ENCODE results near the gene LARP4. TPM values are rescaled to one million over a fixed set of nuclear protein-coding genes. Genes with fewer than 3 reads are reported as not detected.
A peak's percentile ranks its signal among the peaks of the same experiment; 100 is the strongest.
"Not testable (repeated sequence)": the region's sequence is repeated elsewhere in the genome, so short reads cannot be mapped to it uniquely, and the experiment has no call there.

LARP4 gene
- 147 TPM for total RNA-seq

DNA sequence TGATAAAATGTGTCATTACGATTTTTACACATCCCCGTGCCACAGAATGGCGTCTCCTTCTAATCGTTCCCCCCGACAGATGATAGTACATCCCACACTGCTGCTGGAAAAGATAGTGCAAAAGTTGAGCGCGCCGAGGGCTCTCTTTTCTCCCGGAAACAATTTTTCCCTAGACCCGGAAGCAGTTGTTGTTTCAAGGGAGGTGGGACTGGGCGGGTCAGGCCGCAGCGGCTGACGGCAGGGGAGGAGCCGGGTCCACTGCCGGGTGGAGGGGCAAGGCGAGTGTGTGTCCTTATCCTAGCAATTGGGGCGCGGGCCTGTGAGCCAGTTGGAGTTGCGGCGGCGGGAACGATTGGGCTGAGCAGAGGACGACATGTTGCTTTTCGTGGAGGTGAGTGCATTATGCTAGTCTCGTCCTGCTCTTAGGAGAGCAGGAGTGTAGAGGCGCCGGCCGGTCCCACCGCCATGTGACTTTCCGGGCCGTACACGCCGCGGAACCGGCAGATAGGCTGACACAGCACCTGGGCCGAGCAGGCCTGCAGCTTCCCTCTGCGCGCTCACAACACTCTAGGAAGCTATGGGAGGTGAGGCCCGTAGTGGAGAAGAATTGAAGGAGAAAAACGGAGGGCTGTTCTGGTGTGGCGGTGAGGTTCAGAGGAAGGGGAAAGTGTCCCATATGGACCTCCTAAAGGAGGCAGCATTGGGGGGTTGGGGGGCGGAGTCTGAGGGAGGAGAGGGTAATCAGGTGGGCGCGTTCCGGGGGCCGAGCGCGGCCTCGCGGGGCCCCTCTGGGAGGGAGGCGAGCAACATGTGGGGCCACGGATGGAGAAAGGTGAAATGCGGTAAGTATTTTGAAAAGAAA is at the start of gene LARP4:
Gene LARP4 (plus strand): TSS at position 248 of the 862 bp plus-strand sequence. CDS start 126 bp downstream, at position 374.
- peak; percentile 88 for DNase-seq

DNA sequence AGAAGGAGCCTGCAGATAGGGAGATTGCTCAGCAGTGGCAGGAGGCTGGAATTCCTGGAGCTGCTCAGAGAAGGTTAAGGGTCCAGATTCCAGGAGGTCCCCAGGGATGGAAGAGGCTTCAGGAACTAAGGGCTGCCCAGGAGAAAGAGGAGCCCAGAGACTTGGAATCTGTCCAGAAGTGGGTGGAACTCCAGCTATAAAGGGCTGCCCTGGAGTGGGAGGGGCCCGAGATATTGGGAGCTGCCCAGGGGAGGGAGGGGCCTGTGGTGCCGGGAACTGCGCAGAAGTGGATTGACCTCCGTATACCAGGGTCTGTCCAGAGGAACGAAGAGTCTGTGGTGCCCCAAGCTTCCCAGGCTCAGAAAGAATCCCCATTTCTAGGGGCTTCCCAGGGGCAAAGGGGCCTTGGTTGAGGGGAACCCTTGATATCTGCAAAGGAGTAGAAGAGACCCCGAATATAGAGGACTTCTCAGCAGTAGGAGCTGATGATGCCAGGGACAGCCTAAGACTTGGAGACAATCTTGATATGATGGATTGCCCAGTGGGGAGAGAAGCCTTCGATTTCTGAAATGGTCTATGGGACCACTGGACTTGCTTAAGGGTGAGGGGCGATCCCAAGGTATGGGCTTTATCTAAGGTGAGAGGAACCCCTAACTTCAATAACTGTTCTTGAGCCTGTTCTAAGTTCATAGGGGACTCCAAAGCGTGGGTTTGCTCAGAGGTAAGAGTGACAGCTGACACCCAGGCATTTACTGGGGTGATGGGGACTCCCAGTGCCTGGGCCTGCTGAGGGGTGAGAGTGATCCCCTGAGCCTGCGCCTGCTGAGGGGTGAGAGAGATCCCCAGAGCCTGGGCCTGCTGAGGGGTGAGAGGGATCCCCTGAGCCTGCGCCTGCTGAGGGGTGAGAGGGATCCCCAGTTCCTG is 49.3 kb upstream of the LARP4 start:
- DNase-seq, result no peak

DNA sequence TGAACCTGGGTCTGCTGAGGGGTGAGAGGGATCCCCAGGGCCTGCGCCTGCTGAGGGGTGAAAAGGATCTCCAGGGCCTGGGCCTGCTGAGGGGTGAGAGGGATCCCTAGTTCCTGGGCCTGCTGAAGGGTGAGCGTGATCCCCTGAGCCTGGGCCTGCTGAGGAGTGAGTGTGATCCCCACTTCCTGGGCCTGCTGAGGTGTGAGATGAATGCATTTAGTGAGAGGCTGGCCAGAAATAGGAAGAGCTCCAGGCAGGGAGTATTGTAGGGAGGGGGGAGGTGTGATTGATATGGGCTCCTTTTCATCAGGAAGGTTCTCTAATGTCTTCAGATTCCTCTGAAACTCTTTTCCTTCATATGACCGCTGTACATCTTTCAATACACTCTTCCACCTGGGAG is 47.3 kb upstream of the LARP4 start:
- no peak for DNase-seq

DNA sequence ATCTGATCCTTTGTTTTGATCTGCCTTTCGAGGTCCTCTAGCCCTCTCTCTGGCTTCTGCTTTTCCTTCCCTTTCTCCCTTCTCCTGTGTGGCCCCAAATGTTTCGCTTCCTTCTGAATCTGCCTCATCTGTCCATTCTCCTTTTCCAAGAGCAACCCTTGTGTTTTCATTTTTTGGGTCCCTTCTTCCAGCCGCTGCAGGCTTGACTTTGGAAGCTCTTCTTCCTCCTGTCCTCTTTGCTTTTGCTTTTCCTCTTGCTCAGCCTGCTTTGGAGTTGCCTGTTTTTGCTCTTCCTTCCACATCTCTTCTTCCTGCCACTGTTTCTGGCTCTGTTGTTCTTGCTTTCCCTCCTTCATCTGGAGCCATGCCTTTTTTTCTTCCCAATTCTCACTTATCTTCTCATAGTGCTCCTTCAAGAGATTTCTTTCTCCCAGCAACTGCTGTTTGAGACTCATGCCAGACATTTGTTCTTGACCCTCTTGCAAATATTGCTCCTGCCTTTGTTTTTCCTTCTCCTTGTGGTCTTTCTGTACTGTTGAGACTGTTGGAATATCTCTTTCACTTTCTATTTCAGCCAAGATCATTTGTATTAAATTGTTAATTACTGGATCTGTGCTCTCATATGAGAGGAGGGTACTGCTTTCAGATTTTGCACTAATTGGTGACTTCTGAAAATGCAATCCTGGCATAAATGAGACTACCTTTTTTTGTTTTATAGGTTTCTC is 46.7 kb upstream of the LARP4 start:
- DNase-seq, result no peak

DNA sequence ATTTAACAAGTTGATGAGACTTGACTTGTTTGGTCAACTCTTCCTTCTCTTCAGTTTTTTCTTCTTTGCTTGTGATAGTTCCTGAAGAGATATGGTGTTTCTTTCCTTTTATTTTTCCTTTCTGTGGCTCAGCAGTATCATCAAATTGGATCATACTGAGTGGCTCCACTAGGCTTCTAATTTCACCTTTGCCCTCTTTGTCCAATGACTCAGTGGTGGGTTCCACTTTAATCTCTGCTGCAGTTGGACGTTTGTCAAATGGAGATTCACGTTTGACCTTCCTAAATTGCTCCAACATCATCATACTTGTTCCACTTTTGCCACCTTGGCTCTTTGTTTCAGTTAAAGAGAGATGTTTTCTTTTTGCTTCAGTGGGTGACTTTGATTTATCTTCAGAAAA is 45.8 kb upstream of the LARP4 start:
- DNase-seq, result no peak

DNA sequence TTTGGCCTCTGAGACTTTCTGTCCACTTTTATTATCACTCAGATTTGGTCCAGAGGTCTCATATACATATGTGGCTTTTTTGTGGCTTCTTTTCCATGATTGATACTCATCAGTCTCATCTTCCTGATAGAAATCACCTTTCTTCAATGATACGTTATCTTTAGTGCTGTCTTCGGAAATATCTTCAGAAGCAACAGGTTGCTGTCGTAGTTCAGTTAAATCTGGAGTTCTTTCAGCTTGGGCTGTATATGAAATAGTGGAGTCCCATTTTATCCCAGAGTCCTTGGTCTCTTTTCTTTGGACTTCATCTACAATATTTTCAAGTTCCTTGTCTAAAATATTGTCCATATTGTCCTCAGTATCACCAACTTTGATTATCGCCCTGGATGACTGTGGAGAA is 45.3 kb upstream of the LARP4 start:
- no peak for DNase-seq

DNA sequence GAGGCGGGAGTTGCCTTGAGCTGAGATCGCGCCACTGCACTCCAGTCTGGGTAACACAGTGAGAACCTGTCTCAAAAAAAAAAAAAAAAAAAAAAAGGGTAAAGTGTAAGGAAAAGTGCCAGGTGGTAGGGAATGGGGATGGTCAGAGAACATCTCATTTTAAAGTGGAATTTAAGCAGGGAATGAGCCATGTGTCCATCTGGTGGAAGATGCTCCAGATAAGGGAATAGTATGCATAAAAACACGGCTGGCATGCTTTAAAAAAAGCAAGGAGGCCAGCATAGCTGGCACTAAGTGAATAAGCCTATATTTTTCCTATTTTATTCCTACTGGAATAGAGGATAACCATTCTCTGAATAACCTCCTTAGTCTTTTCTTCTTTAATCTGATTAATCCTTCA is 38.0 kb upstream of the LARP4 start:
- DNase-seq, result no peak

DNA sequence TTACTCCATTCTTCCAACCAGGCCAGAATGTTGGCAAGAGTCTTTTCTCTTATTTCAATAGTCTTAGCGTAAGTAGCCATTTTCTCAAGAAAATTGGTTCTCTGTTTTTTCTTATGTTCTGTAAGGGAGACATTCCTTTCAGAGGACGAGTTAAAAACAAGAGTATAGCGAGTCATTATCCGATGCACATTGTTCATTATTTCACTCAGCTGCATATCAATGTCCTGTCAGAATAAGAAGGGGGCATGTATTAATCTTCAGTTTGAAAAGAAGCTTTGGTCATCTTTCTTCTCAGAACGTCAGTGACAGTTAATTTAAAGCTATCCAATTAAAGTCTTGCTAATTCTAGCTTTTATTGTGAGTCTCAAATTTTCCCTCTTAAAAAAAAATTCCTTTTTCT is 37.5 kb upstream of the LARP4 start:
- no peak for DNase-seq

DNA sequence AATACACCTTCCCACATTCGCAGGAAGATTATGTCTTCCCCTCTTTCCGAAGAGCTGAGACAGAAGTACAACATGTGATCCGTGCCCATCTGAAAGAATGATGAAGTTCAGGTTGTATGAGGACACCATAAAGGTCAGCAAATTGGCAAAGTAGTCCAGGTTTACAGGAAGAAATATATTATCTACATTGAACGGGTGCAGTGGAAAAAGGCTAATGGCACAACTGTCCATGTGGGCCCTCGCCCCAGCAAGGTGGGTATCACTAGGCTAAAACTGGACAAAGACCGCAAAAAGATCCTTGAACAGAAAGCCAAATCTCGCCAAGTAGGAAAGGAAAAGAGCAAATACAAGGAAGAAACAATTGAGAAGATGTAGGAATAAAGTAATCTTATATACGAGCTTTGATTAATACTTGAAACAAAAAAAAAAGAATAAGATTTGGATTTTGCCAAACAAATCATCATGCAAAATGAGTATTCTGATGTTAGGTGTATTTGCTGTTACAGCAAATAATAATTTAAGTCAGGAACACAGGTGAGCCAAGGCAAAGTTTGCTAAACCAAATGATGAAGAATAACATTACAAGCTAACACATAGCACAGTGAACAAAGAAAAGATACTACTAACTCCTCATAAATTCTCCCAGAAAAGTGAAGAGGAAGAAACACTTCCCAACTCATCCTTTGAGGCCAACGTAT is 34.8 kb upstream of the LARP4 start:
- no peak for DNase-seq

DNA sequence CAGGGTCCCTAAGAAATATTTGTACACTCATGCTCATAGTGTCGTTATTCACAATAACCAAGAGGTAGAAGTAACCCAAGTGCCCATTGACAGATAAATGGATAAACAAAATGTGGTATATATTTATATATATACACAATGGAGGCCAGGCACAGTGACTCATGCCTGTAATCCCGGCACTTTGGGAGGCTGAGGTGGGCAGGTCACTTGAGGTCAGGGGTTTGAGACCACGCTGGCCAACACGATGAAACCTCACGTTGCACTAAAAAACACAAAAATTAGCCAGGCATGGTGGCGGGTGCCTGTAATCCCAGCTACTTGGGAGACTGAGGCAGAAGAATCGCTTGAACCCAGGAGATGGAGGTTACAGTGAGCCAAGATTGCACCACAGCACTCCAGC is 30.0 kb upstream of the LARP4 start:
- DNase-seq, result not testable (repeated sequence)

DNA sequence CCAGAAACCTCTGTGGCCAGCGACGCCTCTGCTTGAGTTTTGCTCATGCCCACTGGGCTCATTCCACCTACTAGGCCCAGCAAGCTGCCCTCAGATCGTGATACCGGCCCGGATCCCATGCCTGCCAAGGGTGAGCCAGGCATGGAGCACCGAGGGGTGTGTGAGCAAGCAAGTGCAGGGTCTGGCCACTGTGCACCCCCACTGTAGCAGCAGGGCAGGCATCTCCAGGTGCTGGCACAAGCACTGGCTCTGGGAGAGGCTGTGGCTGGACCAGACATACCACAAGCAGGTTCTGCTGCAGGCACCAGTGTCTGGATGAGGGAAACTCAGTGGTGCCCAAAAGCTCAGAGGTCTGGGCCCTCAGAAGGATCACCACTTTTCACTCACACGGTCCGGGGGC is 24.9 kb upstream of the LARP4 start:
- DNase-seq, result no peak

DNA sequence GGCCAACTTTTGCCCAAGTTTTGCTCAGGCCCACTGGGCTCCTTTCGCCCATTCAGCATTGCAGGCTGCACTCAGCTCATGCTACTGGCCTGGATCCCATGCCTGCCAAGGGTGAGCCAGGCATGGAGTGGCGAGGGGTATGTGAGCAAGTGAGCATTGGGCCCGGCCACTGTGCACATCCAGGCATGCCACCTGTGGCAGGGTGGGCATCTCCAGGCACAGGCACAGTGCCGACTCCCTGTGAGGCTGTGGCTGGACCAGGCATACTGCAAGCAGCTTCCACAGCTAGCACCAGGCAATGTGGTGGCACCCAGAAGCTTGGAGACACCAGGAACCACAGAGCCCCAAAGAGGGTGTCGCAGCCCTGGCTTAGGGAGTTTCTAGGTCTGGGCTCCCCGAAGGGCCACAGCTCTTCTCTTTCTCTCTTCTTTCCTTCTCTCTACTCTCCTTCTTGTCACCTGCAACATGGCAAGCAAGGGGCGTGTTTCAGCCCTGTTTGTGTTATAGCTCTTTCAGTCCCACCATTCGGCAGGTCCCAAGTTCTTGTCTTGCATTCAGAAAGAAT is 19.8 kb upstream of the LARP4 start:
- DNase-seq, result no peak

DNA sequence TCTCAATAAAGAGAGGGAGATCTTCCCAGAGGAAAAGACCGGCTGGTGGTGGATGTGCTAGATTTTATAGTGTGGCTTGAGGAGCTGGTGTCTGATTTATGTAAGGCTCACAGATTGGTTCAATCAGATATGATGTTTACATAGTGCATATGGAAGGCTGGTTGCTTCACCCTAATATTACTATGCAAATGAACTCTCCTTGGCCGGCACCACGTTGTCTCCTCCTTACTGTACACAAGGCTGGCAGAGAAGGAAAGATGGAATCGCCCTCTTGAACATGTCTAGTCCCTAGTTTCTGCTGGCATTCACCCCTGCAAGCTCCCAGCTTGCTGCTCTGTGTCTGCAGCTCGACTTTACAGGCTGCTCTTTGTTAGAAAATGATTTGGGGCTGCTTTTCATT is 13.2 kb upstream of the LARP4 start:
- DNase-seq, result no peak

DNA sequence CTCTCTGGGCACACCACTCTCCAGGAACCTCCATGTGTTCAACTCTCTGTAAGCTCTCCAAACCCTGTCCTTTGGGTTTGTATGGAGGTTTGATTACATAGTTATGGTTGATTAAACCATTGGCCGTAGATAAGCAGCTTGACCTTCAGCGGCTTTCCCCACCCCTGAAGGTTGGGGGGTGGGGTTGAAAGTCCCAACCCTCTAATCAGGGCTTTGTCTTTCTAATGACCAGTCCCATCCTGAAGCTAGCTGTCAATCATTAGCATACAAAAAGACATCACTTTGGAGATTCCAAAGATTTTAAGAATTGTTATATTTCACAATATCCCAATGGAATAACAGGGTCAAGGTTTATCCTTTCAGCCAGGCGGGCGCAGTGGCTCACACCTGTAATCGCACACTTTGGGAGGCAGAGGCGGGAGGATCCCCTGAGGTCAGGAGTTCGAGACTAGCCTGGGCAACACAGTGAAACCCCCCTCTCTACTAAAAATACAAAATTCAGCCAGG is 12.7 kb upstream of the LARP4 start:
- DNase-seq, result no peak

DNA sequence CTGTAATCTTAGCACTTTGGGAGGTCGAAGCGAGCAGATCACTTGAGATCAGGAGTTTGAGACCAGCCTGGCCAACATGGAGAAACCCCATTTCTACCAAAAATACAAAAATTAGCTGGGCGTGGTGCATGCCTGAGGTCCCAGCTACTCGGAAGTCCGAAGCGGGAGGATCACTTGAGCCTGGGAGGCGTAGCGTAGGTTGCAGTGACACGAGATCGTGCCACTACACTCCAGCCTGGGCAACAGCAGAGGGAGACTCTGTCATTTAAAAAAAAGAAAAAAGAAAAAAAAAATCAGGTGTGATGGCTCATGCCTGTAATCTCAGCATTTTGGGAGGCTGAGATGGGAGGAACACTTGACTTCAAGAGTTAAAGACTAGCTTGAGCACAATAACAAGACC is 11.9 kb upstream of the LARP4 start:
- not testable (repeated sequence) for DNase-seq

DNA sequence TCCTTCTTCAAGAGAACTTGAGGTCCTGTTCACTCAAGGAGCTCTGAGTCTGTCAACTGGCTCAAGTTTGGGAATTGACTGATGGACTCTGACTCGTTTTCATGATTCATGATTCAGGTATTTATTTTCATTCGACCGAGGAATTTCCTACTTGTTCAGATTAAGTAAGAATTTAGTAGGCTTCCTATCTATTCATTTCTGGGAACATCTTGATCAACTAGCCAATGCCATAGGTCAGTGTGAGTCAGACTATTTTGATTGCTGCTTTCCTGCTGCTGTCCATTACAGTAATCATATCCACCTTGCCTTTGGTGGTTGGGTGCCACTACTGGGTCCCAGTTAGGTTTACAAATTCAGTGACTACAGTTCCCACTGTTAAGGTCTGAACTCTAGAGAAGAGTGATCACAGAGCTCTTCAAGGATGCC is 10.4 kb upstream of the LARP4 start:
- no peak for DNase-seq

DNA sequence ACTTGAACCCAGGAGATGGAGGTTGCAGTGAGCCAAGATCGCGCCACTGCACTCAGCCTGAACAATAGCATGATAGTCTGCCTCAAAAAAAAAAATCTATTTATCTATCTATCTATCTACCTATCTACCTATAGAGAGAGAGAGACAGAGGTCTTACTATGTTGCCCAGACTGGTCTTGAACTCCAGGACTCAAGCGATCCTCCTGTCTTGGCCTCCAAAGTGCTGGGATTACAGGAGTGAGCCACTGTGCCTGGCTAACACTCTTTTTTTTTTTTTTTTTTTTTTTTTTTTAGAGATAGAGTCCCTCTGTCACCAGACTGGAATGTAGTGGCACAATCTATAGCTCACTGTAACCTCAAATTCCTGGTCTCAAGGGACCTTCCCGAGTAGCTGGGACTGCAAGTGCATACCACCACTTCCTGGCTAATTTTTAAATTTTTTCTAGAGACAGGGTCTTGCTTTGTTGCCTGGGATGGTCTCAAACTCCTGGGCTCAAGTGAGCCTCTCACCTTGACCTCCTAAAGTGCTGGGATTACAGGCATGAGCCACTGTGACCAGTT is 6.1 kb upstream of the LARP4 start:
- DNase-seq, result no peak

DNA sequence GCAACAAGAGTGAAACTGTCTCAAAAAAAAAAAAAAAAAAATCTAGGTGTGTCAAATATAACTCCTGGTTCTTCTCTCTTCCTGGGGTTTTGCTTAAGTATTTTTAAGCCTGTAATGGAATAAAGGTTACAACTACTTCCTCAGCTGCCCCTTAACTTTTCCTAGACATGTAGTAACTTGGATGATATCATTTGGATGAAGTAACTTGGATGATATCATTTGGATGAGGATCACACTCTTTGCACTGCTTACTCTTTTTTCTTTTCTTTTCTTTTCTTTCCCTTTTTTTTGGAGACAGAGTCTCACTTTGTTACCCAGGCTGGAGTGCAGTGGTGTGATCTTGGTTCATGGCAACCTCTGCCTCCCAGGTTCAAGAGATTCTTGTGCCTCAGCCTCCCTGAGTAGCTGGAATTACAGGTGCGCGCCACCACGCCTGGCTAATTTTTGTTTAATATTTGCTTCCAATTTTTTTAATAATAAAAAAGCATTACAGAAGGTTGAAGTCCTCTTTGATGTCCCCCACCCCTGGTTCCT is 3.5 kb upstream of the LARP4 start:
- DNase-seq, result no peak

DNA sequence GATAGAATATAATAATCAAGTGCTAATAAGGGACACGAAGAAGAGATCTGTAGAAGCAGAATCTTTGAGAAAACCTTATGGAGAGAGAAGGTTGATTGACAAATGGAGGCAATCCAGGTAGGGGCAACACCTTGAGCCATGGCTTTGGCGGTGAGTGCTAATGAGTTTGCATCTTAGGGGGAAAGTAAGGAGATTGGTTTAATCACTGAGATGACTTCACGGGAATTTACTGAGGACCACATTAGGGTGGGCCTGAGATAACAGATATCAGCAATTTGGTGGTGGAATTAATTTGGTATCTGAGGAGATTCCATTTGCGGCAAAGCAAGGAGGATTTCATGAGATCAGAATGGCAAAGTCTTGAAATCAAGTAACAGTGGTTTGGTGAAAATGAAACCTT is 1.8 kb upstream of the LARP4 start:
- DNase-seq, result no peak

DNA sequence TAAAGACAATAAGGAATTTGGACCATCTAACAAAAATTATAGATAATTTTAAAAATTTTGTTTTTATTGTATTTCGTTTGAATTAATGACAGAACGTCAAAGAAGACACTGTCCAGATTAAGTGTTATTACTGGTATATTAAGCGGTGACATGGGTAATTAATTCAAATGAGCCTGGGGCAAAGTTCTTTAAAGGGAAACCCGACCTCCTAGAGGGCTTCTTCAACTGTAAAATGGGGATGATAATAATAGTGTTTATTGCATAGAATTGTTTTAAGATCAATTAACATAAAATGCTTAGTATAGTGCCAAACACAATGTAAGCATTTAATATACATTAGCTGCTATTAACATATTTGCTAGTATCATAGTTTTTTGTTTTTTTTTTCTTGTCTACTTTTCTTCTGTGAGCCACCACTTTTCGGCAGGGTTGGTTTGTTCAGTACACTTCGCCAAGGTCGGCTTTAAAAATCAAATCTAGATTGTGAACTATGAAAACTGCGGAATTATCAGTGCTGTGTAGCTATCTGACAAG is 514 bp upstream of the LARP4 start:
- DNase-seq, result no peak
